ENCODE results near the gene RPP14.
"Not testable (repeated sequence)": the region's sequence is repeated elsewhere in the genome, so short reads cannot be mapped to it uniquely, and the experiment has no call there.

The RPP14 gene

DNA sequence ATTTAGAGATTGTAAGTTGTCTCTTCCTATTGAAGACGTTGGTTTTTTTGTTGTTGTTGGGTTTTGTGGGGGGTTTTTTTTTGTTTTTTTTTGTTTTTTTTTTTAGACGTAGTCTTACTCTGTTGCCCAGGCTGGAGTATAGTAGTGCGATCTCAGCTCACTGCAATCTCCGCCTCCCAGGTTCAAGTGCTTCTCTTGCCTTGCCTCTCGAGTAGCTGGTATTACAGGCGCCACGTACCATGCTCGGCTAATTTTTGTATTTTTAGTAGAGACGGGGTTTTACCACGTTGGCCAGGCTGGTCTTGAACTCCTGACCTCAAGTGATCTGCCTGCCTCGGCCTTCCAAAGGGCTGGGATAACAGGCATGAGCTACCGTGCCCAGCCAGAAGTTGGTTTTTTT lies 33.1 kb downstream of the RPP14 start:
- H3K27ac ChIP-seq (ENCODE audit: low read depth, low read length); H3K27me3 ChIP-seq (ENCODE audit: control insufficient read depth, insufficient read depth, low read length); H3K4me1 ChIP-seq (ENCODE audit: control insufficient read depth, insufficient read depth, low read length); H3K9ac ChIP-seq (ENCODE audit: low read length); H3K36me3 ChIP-seq (ENCODE audit: control insufficient read depth, insufficient read depth, low read length); H3K4me3 ChIP-seq (ENCODE audit: low read length): not testable (repeated sequence)

DNA sequence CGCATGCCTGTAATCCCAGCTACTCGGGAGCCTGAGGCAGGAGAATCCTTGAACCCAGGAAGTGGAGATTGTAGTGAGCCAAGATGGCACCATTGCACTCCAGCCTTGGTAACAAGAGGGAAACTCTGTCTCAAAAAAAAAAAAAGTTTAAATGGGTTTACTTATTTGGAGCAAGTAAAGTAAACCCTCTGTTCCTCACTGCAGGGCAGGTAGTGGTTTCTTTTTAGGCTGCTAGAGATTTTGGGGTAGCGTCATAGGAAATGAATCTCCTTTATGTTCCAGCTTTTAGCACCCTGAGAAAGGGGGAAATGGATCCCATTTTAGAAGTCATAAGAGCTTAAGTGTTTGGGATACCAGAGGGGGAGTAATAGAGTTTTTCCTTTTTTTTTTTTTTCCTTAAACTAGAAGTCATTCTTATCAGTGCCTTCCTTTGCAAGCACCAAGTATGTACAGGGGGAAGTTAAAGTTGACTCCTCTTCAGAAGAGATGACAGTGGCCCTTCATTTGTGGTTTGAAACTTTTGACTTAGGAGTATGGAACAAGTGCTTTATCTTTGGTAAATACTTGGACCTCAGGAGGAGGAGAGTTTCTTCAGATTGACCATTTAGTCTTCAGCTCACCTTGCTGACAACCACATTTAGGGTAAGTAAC lies 34.7 kb downstream of the RPP14 start:
- Histone ChIP-seq H3K4me1 (ENCODE audit: control insufficient read depth, insufficient read depth, low read length) (peaks cover 3% of the 10 kb centered on the region), H3K9ac (ENCODE audit: low read length) (no peak overlapping the region), H3K27me3 (ENCODE audit: control insufficient read depth, insufficient read depth, low read length) (no peaks in the 10 kb centered on the region), H3K27ac (ENCODE audit: low read depth, low read length) (no peak overlapping the region), H3K4me3 (ENCODE audit: low read length) (no peak overlapping the region), H3K36me3 (ENCODE audit: control insufficient read depth, insufficient read depth, low read length) (no peaks in the 10 kb centered on the region)

DNA sequence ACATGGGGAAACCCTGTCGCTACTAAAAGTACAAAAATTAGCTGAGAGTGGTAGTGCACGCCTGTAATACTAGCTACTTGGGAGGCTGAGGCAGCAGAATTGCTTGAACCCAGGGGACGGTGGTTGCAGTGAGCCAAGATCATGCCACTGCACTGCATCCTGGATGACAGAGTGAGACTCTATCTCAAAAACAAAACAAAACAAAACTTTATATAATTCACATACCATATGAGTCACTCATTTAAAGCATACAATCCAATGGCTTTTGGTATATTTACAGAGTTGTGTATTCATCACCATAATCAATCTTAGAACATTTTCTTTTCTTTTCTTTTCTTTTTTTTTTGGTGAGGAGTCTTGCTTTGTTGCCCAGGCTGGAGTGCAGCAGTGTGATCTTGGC lies 35.3 kb downstream of the RPP14 start:
- Histone ChIP-seq H3K4me3 (ENCODE audit: low read length) (no peak overlapping the region), H3K4me1 (ENCODE audit: control insufficient read depth, insufficient read depth, low read length) (no peaks in the 10 kb centered on the region), H3K27ac (ENCODE audit: low read depth, low read length) (no peak overlapping the region)

DNA sequence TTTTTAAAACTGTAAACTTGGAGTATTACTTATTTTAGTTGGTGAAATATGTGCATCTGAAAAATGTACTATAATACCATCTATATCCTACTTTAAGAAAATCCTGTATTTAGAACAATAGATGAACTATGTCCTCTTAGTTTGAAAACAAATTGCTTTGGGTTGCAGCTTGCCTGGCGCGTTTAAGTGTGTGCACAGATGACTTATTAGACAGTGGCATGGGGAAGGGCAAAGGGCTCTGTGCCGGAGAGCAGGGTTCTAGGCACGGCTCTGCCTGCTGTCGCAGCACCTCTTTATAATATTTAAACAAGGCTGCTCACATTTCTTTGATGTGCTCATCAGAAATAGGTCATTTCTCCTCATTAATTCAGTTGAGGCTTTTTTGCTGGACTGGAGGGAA lies 36.6 kb downstream of the RPP14 start:
- H3K9ac ChIP-seq (ENCODE audit: low read length), result no peak overlapping the region
- H3K27ac ChIP-seq (ENCODE audit: low read depth, low read length), result no peak overlapping the region

More for the DNA sequence above, 35.3 kb downstream of the RPP14 start:
- Histone ChIP-seq H3K9ac (ENCODE audit: low read length) (no peak overlapping the region), H3K27me3 (ENCODE audit: control insufficient read depth, insufficient read depth, low read length) (no peaks in the 10 kb centered on the region), H3K36me3 (ENCODE audit: control insufficient read depth, insufficient read depth, low read length) (no peaks in the 10 kb centered on the region)

DNA sequence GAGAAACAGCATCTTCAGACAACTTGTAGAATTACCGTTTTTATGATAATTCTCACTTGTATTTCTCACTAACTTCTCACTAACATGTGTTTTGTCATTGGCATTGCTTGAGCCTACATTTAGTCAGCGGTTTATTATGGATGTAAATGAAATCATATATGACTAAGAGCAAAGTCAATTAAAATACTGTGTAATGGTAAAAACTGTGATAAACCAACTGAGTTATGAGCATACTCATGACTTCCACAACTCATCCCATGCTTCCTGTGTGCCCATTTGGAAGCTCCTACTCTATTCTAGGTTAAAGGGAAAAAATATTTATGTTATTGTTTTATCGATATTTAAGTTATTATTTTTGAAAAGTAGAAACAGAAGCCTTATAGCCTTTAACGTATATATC lies 39.4 kb downstream of the RPP14 start:
- Histone ChIP-seq H3K9ac (ENCODE audit: low read length) (no peak overlapping the region), H3K36me3 (ENCODE audit: control insufficient read depth, insufficient read depth, low read length) (no peaks in the 10 kb centered on the region), H3K4me1 (ENCODE audit: control insufficient read depth, insufficient read depth, low read length) (no peaks in the 10 kb centered on the region), H3K27ac (ENCODE audit: low read depth, low read length) (no peak overlapping the region), H3K27me3 (ENCODE audit: control insufficient read depth, insufficient read depth, low read length) (no peaks in the 10 kb centered on the region), H3K4me3 (ENCODE audit: low read length) (no peak overlapping the region)

More for the DNA sequence above, 36.6 kb downstream of the RPP14 start:
- no peaks in the 10 kb centered on the region for H3K27me3 ChIP-seq (ENCODE audit: control insufficient read depth, insufficient read depth, low read length)
- H3K4me1 ChIP-seq (ENCODE audit: control insufficient read depth, insufficient read depth, low read length), result no peaks in the 10 kb centered on the region
- H3K36me3 ChIP-seq (ENCODE audit: control insufficient read depth, insufficient read depth, low read length), result no peaks in the 10 kb centered on the region
- no peak overlapping the region for H3K4me3 ChIP-seq (ENCODE audit: low read length)

DNA sequence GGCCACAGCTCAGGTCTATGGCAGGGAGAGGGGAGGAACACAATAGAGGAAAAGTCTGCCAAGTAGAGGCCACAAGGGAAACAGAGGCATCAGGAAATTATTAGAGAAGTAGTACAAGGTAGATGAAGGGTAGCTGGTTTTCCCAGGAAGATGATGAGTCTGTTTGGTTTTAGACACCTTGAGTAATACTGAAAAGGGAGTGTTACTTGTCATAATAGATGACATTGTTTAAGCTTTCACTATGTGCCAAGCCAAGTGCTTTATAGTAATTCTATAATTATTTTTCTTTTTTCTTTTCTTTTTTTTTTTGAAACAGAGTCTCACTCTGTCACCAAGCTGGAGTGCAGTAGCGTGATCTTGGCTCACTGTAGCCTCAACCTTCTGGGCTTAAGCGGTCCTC lies 40.3 kb downstream of the RPP14 start:
- no peak overlapping the region for H3K4me3 ChIP-seq (ENCODE audit: low read length)
- H3K9ac ChIP-seq (ENCODE audit: low read length), result no peak overlapping the region
- no peaks in the 10 kb centered on the region for H3K36me3 ChIP-seq (ENCODE audit: control insufficient read depth, insufficient read depth, low read length)
- H3K27ac ChIP-seq (ENCODE audit: low read depth, low read length), result no peak overlapping the region
- H3K27me3 ChIP-seq (ENCODE audit: control insufficient read depth, insufficient read depth, low read length), result no peaks in the 10 kb centered on the region
- H3K4me1 ChIP-seq (ENCODE audit: control insufficient read depth, insufficient read depth, low read length), result no peaks in the 10 kb centered on the region

DNA sequence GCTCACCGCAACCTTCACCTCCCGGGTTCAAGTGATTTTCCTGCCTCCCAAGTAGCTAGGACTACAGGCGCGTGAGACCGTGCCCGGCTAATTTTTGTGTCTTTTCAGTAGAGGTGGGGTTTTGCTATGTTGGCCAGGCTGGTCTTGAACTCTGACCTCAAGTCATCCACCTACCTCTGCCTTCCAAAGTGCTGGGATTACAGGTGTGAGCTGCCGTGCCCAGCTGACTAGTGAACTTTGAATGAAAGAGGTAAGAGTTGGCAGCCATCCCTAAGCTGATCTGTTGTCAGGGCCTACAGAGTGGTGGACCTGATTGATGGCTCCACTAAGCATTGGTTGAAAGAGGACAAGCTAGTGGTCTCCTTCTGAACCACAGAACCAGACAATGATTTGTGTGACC lies 41.9 kb downstream of the RPP14 start:
- Histone ChIP-seq H3K27me3 (ENCODE audit: control insufficient read depth, insufficient read depth, low read length) (no peaks in the 10 kb centered on the region), H3K27ac (ENCODE audit: low read depth, low read length) (no peak overlapping the region), H3K9ac (ENCODE audit: low read length) (no peak overlapping the region), H3K36me3 (ENCODE audit: control insufficient read depth, insufficient read depth, low read length) (no peaks in the 10 kb centered on the region), H3K4me1 (ENCODE audit: control insufficient read depth, insufficient read depth, low read length) (no peaks in the 10 kb centered on the region), H3K4me3 (ENCODE audit: low read length) (no peak overlapping the region)

DNA sequence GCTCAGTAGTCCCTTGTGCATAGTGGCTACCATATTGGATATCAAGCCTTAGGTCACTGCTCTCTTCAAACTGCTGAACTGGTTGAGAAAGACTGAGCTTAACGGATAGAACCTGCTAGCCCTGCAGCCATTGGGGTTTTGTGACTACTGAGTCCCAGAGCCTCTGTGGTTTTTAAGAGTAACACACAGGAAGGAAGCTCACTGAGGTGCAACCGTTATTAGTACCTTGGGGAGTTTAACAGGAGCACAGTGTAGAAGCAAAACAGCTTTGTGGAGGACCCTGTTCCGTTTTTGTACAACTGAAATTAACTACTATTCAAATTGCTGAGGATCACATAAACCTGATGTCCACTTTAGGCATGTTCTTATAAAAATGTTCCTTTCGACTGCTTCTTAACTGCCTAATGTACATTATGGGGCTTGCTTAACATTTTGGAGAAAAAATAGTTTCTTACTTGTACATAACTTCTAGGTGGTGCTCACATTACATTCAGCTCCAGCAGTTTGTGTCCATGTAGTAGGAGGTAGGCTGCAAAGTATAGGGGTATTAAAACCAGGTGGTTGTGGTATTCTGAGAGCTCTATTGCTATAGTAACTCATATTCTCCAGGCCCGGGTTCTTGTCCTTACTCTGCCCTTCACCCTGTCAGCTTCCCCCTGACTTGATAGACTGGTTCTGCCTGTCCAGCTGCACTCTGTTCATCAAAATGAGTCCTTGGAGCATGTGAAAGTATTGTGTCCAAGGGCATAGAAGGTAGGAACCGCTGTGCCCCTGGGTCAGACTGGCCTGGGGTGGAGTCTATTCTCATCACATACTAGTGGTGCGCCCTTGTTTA lies 44.0 kb downstream of the RPP14 start:
- Histone ChIP-seq H3K27ac (ENCODE audit: low read depth, low read length) (no peak overlapping the region), H3K36me3 (ENCODE audit: control insufficient read depth, insufficient read depth, low read length) (no peaks in the 10 kb centered on the region), H3K9ac (ENCODE audit: low read length) (no peak overlapping the region), H3K27me3 (ENCODE audit: control insufficient read depth, insufficient read depth, low read length) (no peaks in the 10 kb centered on the region), H3K4me1 (ENCODE audit: control insufficient read depth, insufficient read depth, low read length) (no peaks in the 10 kb centered on the region), H3K4me3 (ENCODE audit: low read length) (no peak overlapping the region)

DNA sequence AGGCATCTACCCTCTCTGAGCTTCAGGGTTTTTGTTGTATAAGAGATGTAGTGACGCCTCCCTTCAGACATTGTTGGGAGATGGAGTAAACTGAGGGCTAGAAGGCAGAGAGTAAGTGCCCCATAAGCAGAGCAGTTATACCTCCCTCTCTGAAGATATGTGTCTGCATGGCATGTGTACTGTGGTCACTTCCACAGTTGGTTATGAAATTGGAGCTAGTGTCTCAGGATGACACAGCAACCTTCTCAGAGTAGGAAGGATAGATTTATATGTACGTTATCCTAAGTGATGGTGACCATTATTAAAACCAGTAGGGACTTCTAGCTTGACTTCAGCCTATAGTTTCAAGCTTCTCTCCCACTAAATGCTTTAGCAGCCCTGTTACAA lies 44.6 kb downstream of the RPP14 start:
- Histone ChIP-seq H3K4me1 (ENCODE audit: control insufficient read depth, insufficient read depth, low read length) (peaks cover 2% of the 10 kb centered on the region), H3K9ac (ENCODE audit: low read length) (no peak overlapping the region), H3K27me3 (ENCODE audit: control insufficient read depth, insufficient read depth, low read length) (no peaks in the 10 kb centered on the region), H3K27ac (ENCODE audit: low read depth, low read length) (no peak overlapping the region), H3K4me3 (ENCODE audit: low read length) (no peak overlapping the region), H3K36me3 (ENCODE audit: control insufficient read depth, insufficient read depth, low read length) (no peaks in the 10 kb centered on the region)

DNA sequence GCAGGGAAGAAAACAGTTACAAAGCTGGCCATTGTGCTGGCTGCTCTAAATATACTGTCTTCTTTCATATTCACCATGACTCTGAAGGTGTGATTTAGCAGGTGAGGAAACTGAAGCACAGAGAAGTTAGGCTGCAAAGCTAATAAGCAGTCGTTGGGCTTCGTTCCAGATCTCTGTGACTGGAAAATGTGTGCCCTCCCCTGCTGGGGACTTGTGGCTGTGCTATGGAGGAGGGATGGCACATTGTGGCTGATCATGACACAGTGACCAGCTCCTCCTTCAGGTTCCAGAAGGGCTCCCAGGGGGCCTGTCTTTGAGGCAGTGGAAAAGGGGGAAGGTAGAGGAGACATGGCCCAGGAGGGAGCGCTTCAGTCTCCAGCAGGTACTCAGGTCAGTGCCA lies 45.9 kb downstream of the RPP14 start:
- no peak overlapping the region for H3K27ac ChIP-seq (ENCODE audit: low read depth, low read length)
- H3K4me3 ChIP-seq (ENCODE audit: low read length), result no peak overlapping the region
- peaks cover 6% of the 10 kb centered on the region for H3K4me1 ChIP-seq (ENCODE audit: control insufficient read depth, insufficient read depth, low read length)
- H3K27me3 ChIP-seq (ENCODE audit: control insufficient read depth, insufficient read depth, low read length), result no peaks in the 10 kb centered on the region
- no peak overlapping the region for H3K9ac ChIP-seq (ENCODE audit: low read length)
- H3K36me3 ChIP-seq (ENCODE audit: control insufficient read depth, insufficient read depth, low read length), result no peaks in the 10 kb centered on the region

DNA sequence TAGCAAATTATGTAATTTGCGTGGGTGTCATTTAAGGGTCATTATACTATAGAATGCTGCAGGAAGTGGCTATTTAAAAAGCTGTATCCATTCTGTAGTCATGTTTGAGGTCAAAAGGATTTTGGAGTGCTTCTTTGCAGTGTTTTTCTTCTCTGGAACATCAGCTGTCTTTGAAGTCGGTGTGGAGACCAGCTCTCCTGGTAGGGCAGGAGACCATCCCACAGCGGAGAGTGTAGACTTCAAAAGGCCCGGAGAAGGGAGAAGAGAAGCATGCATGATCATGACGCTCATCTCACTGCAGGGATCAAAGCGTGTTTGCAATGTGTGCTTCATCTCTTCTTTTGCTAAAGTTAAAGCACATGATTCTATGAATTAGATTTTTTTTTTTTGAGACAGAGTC lies 46.6 kb downstream of the RPP14 start:
- Histone ChIP-seq H3K27me3 (ENCODE audit: control insufficient read depth, insufficient read depth, low read length) (no peaks in the 10 kb centered on the region), H3K36me3 (ENCODE audit: control insufficient read depth, insufficient read depth, low read length) (no peaks in the 10 kb centered on the region), H3K9ac (ENCODE audit: low read length) (no peak overlapping the region), H3K27ac (ENCODE audit: low read depth, low read length) (no peak overlapping the region), H3K4me3 (ENCODE audit: low read length) (no peak overlapping the region), H3K4me1 (ENCODE audit: control insufficient read depth, insufficient read depth, low read length) (peaks cover 6% of the 10 kb centered on the region)

DNA sequence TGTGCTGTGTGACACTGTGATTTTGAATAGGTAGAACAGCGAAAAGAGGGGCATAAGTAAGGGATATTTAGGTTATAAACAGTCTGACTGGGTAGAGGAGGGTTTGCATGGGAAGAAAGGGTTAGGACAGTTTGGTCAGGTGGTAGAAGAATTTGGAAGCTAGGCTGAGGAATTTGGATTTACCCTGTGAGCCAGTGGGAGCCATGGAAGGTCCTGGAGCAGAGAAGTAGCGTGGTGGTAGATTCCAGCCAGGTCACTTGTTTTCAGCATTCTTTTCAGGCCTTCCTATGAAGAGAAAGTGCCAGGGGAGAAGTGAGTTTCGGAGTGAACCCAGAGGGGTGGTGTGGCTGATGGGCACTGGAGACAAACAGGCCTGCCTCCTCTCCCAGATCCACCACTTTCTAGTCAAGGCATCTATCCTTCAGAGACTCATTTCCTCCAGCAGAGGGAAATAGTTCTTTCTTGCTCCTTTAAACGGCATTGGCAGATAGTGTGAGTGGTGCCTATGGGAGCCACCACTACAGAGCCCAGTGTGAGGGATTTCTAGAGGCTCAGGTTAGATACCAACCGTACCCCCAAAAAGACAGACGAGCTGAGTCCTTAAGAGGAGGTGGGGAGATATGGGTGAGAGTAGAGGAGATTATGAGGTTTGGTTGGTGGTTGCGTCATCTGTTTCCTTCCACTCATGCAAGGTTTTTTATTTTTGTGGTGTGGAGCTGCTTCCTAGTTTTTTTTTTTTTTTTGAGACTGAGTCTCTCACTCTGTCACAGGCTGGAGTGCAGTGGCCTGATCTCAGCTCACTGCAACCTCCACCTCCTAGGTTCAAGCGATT lies 47.9 kb downstream of the RPP14 start:
- Histone ChIP-seq H3K27me3 (ENCODE audit: control insufficient read depth, insufficient read depth, low read length) (no peaks in the 10 kb centered on the region), H3K4me1 (ENCODE audit: control insufficient read depth, insufficient read depth, low read length) (peaks cover 6% of the 10 kb centered on the region), H3K36me3 (ENCODE audit: control insufficient read depth, insufficient read depth, low read length) (no peaks in the 10 kb centered on the region), H3K27ac (ENCODE audit: low read depth, low read length) (no peak overlapping the region), H3K4me3 (ENCODE audit: low read length) (no peak overlapping the region), H3K9ac (ENCODE audit: low read length) (no peak overlapping the region)

Measured in rectal smooth muscle tissue (tissue), 1 donor.